OCI-M2 (cell line): ENCODE results near the gene CCDC185.

Experiments used
- DNase-seq: peaks from one replicate; lab custom pipeline; 2025; ENCODE audit not compliant: unreplicated experiment; lab: John Stamatoyannopoulos, UW

Gene CCDC185

DNA sequence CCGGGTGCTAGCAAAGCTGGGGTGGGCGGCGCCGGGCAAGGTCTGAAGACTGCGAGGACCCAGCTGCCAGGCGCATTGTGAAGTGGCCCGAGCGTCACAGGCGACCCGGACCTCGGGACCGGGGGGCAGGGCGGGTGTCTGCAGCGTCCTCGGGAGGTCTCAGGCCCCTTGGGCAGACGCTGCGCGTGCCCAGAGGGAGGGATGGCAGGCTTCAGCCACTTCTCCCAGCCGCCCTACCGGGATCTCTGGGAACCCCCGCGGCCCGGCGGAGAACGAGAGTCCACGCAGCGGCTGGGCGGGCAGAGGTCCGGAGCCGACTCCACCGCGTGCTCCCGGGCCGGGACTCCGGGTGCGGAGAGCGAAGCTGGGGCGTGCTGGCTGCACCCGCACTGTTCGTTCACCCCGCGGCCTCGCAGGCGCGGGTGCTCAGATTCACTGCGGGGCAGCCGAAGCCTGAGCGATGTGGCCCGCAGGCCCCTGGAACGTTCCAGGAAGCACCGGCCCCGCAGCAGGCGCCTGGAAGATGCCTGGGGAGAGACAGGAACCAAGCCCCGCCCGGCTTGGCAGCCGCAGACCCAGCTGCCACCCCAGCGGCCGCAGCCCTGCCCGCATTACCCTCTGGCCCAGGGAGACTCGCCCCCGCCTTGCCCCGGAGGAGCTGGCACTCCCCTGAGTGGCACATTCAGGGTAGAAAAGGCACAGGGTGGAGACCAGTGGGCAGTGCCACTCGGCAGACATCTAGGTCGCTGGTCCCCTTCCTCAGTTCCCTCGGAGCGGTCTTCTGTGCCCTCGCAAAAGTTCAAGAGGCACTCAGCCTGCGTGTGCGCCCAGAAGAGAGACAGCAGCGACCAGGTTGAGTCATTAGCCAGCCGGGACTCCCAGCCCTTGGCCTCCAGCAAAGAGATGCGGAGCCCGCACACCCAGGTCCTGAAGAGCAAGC, at the start of gene CCDC185:
TSS of gene CCDC185 (plus strand) at position 141 of the 940 bp plus-strand sequence. CDS start at position 202, 61 bp downstream.
- no peak for DNase-seq

DNA sequence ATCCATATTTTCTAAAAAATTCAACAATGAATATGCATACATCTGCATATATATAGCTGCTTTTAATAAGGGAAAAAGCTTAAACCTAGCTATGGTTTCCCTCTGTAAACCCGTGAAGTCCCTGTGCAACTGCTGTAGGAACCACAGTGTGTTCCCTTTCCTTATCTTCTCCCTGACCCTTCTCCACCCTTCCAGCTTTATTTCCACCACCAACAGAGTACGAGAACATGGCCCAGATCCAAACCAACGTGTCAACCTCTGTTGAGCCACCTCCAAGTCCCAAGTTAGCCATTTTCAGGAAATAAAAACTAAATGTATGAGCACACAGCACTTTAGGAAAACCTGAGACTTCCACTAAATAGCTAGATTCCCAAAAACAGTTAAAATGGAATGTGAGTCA, 49.5 kb upstream of the CCDC185 start:
- no peak for DNase-seq

DNA sequence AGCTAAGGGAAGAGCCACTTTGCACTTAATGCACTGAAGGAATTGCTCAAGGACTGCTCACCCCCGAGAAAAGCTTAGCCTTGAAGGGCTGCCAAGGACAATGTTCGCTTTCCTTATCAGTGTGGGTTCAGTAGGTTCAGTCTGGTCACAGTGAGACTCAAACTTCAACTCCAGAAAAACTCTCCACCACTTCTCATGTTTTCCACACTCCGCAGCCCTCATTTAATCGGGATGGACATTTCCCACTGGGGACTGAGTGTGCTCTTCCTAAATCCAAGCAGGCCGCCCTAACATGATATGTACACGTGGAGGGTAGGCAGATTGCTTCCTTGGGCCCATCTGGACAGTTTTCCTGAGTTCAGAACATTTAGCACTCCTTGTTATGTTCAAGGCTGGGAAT, 48.7 kb upstream of the CCDC185 start:
- DNase-seq, result no peak

DNA sequence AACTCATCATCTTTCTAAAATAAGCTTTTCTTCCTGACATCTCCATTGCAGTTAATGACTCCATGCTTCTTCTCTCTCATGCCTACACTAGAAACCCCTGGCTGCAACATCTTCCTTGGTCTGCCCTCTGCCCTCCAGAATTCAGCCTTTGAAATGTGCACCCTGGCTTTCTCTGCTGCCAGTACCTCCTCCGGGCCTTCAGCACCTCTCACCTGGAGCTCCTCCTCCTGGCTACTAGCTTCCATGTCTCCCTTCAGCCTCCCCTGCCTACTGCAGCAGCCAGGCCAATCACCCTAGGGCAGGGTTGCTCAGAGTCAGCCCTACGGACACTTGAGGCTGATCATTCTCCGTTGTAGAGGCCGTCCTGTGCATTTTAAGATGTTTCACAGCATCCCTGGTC, 47.5 kb upstream of the CCDC185 start:
- DNase-seq, result no peak

DNA sequence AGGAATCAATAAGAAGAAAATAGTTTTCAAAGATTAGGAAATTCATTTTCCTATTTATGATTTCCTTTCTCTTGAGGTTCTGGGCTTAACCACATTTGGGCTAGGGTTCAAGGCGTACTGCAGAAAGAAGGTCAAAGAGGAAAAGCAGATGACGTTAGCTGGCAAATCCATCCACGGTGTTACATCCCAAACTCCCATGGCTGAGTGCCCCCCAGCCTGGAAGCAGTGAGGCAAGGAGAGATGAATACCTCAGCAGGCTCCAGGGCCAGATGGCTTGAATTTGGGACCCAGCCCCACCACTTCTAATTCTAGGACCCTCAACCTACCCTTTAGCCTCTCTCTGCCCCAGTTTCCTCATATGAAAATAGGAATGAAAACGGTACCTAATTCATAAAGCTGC, 46.9 kb upstream of the CCDC185 start:
- no peak for DNase-seq

DNA sequence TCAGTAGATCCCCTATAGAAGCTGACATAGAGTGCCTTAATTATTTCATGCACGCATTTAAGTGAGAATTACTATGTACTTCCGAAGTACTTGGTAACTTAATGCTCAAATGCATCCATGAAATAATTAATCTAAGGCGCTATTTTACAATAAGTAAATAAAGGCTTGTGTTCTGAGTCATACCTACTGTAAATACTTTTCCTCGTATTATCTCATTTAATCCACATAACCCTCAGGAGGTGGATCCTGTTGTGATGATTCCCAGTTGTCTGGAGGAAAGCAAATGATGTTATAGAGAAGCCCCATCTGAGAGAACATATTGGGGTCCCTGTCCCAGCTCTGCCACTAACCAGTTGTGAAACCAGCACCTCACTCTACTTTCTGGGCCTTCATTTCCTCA, 45.6 kb upstream of the CCDC185 start:
- no peak for DNase-seq

DNA sequence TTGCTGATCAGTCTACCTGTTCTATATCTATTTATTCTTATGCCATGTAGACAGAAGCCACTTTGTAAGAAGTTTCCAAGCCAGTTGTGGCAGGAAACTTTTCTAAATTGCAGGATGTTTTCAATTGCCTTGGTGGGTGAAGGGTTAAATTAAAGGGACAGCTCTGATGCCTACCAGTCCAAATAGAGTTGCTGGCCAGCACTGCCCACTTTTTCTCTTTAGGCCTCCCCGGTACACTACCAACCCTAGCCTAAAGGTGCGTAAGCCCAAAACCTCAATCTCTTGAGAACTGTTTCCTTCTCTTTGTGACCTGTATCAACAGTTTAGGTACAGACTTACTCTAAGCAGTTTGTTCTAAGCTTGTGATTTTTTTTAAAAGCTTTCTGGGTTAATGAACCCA, 44.8 kb upstream of the CCDC185 start:
- DNase-seq, result no peak

DNA sequence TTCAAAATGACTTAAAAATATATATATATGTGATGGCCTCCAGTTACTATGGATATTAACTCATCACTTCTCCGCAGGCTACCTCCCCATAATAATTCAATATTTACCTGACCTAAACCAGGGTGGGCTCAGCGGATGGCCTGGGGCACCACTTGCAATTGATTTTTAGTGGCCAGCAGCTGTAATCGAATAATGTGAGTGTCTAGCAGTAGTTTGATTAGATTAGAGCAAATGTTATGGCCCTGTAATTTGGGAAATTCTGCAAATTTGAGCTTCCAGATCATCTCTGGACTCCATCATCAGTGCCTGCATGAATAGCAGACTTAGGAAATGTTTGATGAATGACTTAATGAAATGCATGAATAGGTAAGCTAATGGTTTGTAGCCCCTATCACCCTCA, 44.0 kb upstream of the CCDC185 start:
- DNase-seq, result no peak

DNA sequence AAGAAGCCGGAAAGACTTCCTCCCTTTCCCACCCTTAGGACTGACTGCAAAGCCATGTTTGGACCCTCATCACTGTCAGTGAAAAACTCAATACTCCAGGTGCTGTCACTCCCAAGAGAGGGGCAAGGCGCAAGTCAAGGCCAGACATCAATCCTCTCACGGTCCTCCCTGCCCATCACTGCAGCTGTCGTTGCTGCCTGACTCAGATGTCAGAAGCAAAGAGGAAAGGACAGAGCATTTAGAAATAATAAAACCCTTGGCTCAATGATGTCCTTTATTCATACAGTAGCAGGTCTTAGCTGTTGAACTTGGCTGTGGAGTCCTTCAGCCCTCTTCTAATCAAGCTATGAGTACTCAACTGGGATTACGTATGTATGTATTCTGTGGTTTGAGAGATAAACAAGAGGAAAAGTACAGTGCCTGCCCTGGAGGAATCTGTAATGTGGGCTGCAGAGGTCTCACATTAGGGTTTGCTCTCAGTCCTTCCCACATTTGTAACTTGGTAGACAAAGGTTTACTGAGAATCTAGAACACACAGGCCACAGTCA, 42.8 kb upstream of the CCDC185 start:
- DNase-seq, result no peak

DNA sequence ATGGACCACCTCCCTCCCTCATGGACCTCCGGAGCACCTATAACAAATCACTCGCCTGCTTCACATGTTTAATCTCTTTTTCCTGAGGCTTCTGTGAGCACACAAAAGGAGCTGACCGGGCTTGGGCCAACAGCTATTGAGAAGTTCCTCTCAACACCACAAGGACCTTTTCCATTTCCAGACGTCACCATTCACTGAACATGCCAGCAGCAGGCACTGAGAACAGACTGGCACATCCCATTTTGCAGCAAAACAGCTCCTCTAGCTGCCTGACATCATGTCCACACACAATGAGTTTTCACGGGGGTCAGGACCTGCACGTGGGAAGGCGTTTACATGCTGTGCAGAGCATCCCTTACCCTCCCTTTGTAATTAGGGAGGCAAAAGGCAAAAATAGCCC, 40.3 kb upstream of the CCDC185 start:
- DNase-seq, result no peak

DNA sequence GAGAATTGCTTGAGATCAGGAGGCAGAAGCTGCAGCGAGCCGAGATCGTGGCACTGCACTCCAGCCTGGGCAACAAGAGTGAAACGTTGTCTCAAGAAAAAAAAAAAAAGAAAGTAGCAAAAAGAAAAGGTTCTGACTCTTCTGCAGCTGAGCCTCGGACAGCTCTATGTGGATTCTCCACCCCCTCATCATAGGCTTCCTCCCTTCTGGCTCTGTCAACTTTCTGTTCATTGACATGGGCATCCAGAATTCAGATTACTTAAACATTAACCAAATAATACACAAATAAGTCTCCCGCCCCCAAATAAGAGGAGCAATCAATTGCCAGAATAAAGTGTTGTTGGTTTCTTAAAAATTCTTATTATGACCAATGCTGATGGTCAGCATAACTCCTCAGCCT, 39.3 kb upstream of the CCDC185 start:
- DNase-seq, result no peak

DNA sequence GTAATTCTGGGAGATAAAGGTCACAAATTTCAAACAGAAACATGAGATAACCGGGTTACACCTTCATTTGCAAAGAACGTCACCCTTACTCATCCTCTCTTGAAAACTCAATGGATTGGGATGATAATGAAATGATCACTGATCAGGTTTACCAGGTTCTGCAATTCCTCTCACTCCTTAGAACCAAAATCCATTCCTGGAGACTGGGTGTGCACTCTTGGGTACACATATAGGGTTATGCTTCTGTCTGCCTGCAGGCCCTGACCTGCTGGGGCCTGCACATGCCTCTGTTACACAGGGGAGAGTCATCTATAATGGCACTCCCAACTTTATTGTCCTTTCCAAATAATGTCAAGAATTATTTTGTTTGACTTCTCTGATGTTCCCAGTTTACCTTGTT, 37.5 kb upstream of the CCDC185 start:
- DNase-seq, result no peak

DNA sequence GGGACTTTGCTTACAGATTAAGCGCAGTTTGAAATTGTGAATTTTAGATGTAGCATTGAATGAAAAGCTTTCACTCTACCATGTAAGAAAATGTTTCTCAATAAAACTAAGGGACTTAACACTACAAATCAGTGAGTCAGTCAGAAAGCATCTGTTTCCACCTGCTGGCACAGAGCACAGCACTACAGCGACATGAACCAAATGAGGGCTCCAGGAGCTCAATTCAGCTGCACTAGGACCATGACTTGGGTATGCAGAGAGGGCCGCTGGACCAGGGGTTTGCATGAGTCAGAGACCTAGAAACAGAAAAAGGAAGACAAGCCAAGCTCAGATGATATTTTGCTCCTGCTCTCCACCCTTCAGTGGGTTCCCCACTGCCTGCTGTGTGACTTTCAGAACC, 34.4 kb upstream of the CCDC185 start:
- no peak for DNase-seq

DNA sequence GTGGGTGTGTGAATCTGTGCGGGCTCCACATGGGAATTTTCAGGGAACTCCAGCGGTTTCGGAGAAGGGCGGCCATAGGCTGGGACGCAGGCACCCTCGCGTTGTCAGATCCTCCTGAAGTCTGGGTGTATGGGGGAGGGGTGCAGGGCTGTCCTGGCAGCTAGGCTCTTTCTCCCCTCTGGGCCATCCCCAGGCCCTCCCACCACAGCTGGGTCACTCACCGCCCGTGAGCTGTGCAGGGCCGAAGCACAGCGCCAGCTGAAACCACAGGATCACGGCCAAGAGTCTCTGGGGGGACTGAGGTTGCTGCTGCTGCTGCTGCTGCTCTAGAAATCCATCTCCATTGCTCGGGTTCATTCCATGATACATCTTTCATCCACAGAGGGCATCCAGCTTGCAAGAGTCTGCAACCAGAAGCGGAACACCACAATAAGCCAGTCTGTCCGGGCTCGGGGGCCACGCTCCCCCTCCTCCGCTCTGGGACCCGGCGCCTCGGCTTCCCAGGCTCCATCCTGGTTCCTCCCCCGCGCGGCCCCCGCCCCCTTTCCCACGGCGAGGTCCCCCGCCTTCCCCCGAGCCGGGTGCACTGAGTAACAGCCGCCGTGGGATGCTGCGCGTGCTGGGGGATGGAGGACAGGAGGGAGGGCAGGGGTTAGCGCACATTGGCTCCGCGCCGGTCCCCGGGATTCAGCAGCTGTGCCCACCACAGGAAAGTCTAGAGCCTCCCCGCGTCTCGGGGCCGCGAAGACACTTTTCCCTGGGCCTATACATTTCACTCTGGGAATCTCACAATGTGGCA, 30.0 kb upstream of the CCDC185 start:
- no peak for DNase-seq

DNA sequence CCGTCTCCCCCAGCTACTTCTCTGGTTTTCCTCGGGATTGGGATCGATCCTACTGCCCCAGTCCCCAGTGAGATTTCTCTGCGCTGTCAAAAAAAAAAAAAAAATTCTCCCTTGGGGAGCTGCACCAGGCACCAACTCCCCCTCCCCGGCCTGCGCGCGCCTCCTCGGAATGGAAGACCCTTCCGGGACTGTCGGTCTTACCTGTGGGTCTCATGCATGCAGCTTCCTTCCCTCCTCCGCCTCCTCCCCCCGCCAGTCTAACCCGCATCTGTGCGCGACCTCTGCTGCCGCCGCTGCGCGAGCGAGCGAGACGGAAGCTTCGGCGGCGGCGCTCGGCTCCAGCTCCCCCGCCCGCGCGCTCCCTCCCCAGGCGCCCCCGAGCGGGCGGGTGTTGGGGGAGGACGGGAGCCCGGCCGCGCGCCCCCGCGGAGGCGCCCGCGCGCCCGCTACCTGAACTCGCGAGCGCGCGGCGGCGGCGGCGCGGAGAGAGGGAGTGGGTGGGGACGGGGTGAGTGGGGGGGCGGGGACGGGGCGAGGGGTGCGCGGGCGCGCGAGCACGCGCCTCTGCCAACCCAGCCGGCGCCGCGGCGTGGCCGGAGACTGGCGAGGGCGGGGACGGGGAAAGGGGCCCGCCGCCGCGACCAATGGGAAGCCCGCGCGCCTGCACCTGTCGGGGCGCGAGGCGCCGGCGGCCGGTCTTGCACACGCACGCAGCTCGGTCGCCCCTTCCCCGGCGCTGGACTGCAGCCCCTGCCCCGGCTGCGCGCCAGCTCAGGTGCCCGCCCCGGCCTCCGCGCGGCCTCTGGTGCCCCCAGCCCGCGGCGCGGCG, 29.1 kb upstream of the CCDC185 start, which contains the start of gene SUSD4:
TSS of gene SUSD4 (minus strand) at position 321 of the 829 bp plus-strand sequence. CDS start 751 bp downstream, outside the sequence.
- no peak for DNase-seq

DNA sequence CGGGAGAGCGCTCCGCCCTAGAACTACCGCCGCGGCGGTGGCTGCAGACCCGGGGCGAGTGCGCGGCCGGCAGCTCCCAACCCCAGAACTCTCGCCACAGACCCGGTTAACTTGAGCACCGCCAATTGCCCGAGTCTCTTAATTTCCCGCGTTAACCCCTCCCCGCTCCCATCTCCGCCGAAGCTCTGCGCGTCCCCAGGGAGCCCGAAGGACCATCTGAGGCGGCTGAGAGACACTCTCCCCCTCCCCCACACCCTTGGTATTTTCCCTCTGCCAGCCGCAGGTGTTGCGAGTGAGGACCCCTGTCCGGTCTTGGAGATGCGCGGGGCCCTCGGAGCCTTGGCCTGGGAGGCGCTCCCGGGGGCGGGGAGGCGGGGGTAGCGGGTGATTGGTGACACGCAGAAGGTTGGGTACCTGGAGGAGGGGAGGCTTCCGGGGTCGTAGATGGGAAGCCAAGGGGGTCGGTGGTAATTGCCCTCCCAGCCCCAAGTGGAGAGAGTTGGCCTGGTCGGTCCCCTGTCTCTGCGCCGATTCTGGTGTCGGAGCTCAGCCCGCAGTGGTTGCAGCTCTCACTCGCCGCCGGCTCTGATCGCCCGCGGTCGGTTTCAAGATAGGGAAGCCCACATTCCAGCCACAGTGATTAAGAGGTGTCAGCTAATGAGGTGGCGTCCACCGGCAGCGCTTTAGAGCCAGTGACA, 28.4 kb upstream of the CCDC185 start:
- no peak for DNase-seq

DNA sequence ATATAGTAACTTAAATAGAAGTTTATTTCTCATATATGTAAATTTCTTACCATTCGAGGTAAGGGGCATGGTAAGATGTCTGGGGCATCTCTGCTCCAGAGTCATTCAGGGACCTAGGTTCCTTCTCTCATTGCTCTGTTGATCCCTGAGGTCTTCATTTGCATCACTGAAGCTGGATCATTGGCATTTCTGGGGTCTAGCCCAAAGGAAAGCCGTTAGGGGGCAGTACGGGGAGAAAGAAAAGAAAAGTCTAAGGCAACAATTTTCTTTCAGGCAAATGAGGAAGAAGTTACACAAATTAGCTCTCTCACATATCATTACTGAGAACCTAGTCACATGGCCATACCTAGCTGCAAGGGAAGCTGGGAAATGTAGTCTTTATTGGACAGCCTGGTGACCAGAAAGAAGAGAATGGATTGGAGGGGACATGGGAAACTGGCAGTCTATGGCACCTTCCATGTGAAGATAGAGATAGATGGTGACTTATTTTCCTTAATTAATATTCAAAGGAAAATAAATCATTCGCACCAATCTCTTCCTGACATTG, 19.1 kb upstream of the CCDC185 start:
- DNase-seq, result no peak

DNA sequence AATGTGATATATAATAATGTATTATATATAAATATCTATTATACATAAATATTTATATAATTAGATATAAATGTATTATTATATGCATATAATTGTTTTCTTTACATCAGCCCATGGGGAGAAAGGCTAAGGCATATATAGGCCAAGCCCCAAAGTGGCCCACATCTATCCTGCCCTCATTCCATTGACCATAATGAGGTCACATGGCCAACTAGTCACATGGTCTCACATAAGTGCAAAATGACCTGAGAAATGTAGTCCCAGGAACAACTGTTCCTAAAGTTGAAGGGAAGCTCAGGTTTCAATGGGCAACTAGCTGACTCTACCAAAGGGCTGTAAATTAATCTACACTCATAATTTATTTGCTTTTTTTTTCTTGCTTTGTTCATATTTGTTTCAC, 14.5 kb upstream of the CCDC185 start:
- DNase-seq, result no peak

DNA sequence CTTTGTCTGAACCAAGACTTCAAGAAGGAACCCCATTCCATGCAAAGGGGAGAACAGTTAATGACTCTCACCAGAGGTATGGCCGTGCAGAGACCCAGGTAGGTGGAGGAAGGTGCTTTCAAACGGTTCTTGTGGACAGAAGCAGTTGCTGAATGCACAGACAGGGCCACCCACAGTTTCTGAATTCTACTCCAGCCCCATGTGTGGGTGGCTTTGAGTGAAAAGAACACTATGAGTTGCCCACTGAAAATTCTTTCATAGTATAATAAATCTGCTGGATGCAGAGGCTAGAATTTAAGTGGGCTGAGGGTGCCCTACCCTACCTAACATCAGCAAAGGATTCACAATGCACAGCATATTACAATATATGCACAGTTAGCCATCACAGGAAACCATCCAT, 7.2 kb upstream of the CCDC185 start:
- no peak for DNase-seq

DNA sequence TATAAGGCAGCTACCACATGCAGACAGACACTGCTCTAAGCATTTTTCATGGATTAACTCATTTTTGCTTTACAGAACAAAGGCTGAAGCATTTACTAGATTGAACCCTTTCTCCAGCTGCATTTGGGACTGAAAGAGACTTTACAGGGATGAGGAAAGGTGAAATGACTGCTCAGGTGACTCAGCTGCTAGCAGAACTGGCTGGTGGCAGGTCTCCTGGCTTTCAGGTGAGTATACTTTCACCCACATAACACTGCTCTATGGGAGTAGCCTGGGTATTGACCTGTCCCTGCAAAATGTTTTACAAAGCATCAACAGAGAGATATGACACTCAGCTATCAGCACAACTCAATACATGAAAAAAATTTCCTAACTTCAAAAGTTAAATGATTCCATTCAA, 2.6 kb upstream of the CCDC185 start:
- DNase-seq, result no peak
